GM18873 (cell line): Measurements from ENCODE around the gene ARID1B.
A peak's percentile ranks its signal among the peaks of the same experiment; 100 is the strongest.

Experiments
- ATAC-seq: cut with Tn5 transposase; IDR thresholded peaks from one replicate; pipeline ENCODE4 v1.9.1; 2021; ENCODE audit warnings: mild to moderate bottlenecking, moderate library complexity, moderate number of reproducible peaks; ENCODE audit not compliant: unreplicated experiment, low FRiP score

Gene ARID1B

GRCh38 chr6:157005940-157006339 is 228.8 kb downstream of the ARID1B start:
- no peak for ATAC-seq

- no peak for ATAC-seq
Measured at GRCh38 chr6:157008568-157008967, 231.4 kb downstream of the ARID1B start.

- ATAC-seq, result no peak
Measured at GRCh38 chr6:157012355-157012754, 235.2 kb downstream of the ARID1B start.

- ATAC-seq, result no peak
Measured at GRCh38 chr6:157013649-157014304, 236.6 kb downstream of the ARID1B start.

GRCh38 chr6:157014871-157015270 is 237.7 kb downstream of the ARID1B start:
- no peak for ATAC-seq

- ATAC-seq, result no peak
Measured at GRCh38 chr6:157017022-157017421, 239.8 kb downstream of the ARID1B start.

- ATAC-seq, result no peak
Measured at GRCh38 chr6:157017861-157018260, 240.7 kb downstream of the ARID1B start.

- ATAC-seq, result no peak
Measured at GRCh38 chr6:157019115-157019641, 242.0 kb downstream of the ARID1B start.

GRCh38 chr6:157019733-157020132 is 242.6 kb downstream of the ARID1B start:
- ATAC-seq, result no peak

- ATAC-seq, result no peak
Measured at GRCh38 chr6:157020398-157020797, 243.2 kb downstream of the ARID1B start.

GRCh38 chr6:157020881-157021343 is 243.7 kb downstream of the ARID1B start:
- peak; percentile 33 for ATAC-seq

- peak; percentile 81 for ATAC-seq
Measured at GRCh38 chr6:157021344-157021992, 244.3 kb downstream of the ARID1B start.

GRCh38 chr6:157021993-157022740 is 245.0 kb downstream of the ARID1B start:
- ATAC-seq, result peak; percentile 33

GRCh38 chr6:157023958-157024357 is 246.8 kb downstream of the ARID1B start:
- no peak for ATAC-seq

GRCh38 chr6:157024745-157025144 is 247.6 kb downstream of the ARID1B start:
- ATAC-seq, result no peak

- ATAC-seq, result no peak
Measured at GRCh38 chr6:157025437-157025836, 248.3 kb downstream of the ARID1B start.

- no peak for ATAC-seq
Measured at GRCh38 chr6:157029980-157030690, 253.0 kb downstream of the ARID1B start.

- ATAC-seq, result no peak
Measured at GRCh38 chr6:157030755-157031154, 253.6 kb downstream of the ARID1B start.

- ATAC-seq, result no peak
Measured at GRCh38 chr6:157032923-157033322, 255.7 kb downstream of the ARID1B start.

- no peak for ATAC-seq
Measured at GRCh38 chr6:157033428-157034140, 256.4 kb downstream of the ARID1B start.
